Trophoblast cell (in vitro differentiated cells and primary cell): ENCODE measurements around the gene TCEANC2.

ENCODE experiments used
- DNase-seq, 2 donors: peaks; one replicate each; pipeline ENCODE4 v3.0.0-alpha.2; 2016
- H2AFZ ChIP-seq: 2 replicates; pipeline ENCODE4 v1.6.1; 2013; ENCODE audit warnings: low read length, moderate library complexity, mild to moderate bottlenecking; ENCODE audit not compliant: insufficient read depth, poor library complexity
- H2AK5ac ChIP-seq: 2 replicates; pipeline ENCODE4 v1.6.1; 2013; ENCODE audit warnings: mild to moderate bottlenecking, low read length
- H2BK120ac ChIP-seq: 2 replicates; pipeline ENCODE4 v1.6.1; 2013; ENCODE audit warnings: low read length, mild to moderate bottlenecking, moderate library complexity; ENCODE audit not compliant: insufficient read depth, poor library complexity
- H2BK12ac ChIP-seq: 2 replicates; pipeline ENCODE4 v1.6.1; 2013; ENCODE audit warnings: mild to moderate bottlenecking, low read length, moderate library complexity
- H2BK5ac ChIP-seq: 2 replicates; pipeline ENCODE4 v1.6.1; 2013; ENCODE audit warnings: low read length, low read depth, moderate library complexity, mild to moderate bottlenecking; ENCODE audit not compliant: poor library complexity
- H3K14ac ChIP-seq: 2 replicates; pipeline ENCODE4 v1.6.1; 2013; ENCODE audit warnings: mild to moderate bottlenecking, low read length
- H3K18ac ChIP-seq: 2 replicates; pipeline ENCODE4 v1.6.1; 2013; ENCODE audit warnings: mild to moderate bottlenecking, low read length
- H3K23ac ChIP-seq: 2 replicates; pipeline ENCODE4 v1.6.1; 2013; ENCODE audit warnings: low read length
- H3K27ac ChIP-seq: 2 replicates; pipeline ENCODE4 v1.5.1; 2013; ENCODE audit warnings: low read depth, mild to moderate bottlenecking, inconsistent platforms, low read length, moderate library complexity
- H3K27me3 ChIP-seq: 2 replicates; pipeline ENCODE4 v1.6.1; 2013; ENCODE audit warnings: inconsistent platforms, mild to moderate bottlenecking, low read length, moderate library complexity; ENCODE audit not compliant: insufficient read depth
- H3K36me3 ChIP-seq, 2 experiments: 1 replicate in 1 of 2; 2 replicates in 1 of 2; pipeline ENCODE4 v1.6.1; 2013; ENCODE audit warnings: low read length in 2 of 2, mild to moderate bottlenecking in 2 of 2, moderate library complexity in 1 of 2; ENCODE audit not compliant: insufficient read depth in 2 of 2, control insufficient read depth in 1 of 2
- H3K4ac ChIP-seq: 2 replicates; pipeline ENCODE4 v1.6.1; 2013; ENCODE audit warnings: low read depth, mild to moderate bottlenecking, low read length, moderate library complexity
- H3K4me1 ChIP-seq, 2 experiments: 1 replicate in 1 of 2; 2 replicates in 1 of 2; pipeline ENCODE4 v1.6.1; 2013; ENCODE audit warnings: low read length in 2 of 2, mild to moderate bottlenecking in 2 of 2, moderate library complexity in 1 of 2; ENCODE audit not compliant: insufficient read depth in 2 of 2, control insufficient read depth in 1 of 2
- H3K4me2 ChIP-seq: 2 replicates; pipeline ENCODE4 v1.6.1; 2013; ENCODE audit warnings: inconsistent platforms, mild to moderate bottlenecking, low read length, moderate library complexity
- H3K4me3 ChIP-seq: 2 replicates; pipeline ENCODE4 v1.5.1; 2013; ENCODE audit warnings: mild to moderate bottlenecking, low read depth, low read length, inconsistent platforms
- H3K79me1 ChIP-seq: one replicate; pipeline ENCODE4 v1.6.1; 2013; ENCODE audit warnings: low read length
- H3K79me2 ChIP-seq: 2 replicates; pipeline ENCODE4 v1.6.1; 2013; ENCODE audit warnings: low read length, mild to moderate bottlenecking; ENCODE audit not compliant: control insufficient read depth, insufficient read depth, poor library complexity
- H3K9ac ChIP-seq: 2 replicates; pipeline ENCODE4 v1.6.1; 2013; ENCODE audit warnings: mild to moderate bottlenecking, low read length
- H3K9me3 ChIP-seq: 2 replicates; pipeline ENCODE4 v1.6.1; 2013; ENCODE audit warnings: low read depth, mild to moderate bottlenecking, control low read depth, inconsistent platforms, low read length; ENCODE audit not compliant: insufficient read depth
- H4K12ac ChIP-seq: 2 replicates; pipeline ENCODE4 v1.6.1; 2013; ENCODE audit warnings: low read depth, mild to moderate bottlenecking, low read length, moderate library complexity
- H4K8ac ChIP-seq: 2 replicates; pipeline ENCODE4 v1.6.1; 2013; ENCODE audit warnings: low read depth, mild to moderate bottlenecking, low read length, moderate library complexity
- H4K91ac ChIP-seq: one replicate; pipeline ENCODE4 v1.6.1; 2013; ENCODE audit warnings: low read depth, mild to moderate bottlenecking, low read length, moderate library complexity
- WGBS: extraction: QIAGEN DNeasy Blood & Tissue Kit; methylation state at CpG from one replicate; pipeline ENCODE4 v1.1.7; 2013; ENCODE audit warnings: missing lambda C conversion rate; ENCODE audit not compliant: insufficient read length, insufficient coverage; ENCODE audit errors: extremely low coverage; 5-methylcytosine and 5-hydroxymethylcytosine counted together

TCEANC2 gene

GRCh38 chr1:54111624-54112023, 58.2 kb downstream of the TCEANC2 start:
- Histone ChIP-seq H3K23ac (no peak overlapping the region), H3K4me2 (no peak overlapping the region), H3K27ac (no peak overlapping the region), H3K14ac (no peak overlapping the region), H2BK12ac (no peak overlapping the region), H3K9ac (no peak overlapping the region), H4K8ac (no peak overlapping the region), H3K79me2 (no peaks in the 10 kb centered on the region), H3K79me1 (no peaks in the 10 kb centered on the region), H3K18ac (no peak overlapping the region), H3K9me3 (no peaks in the 10 kb centered on the region), H4K91ac (no peak overlapping the region), H2AFZ (no peak overlapping the region), H2AK5ac (no peak overlapping the region), H3K4me3 (no peak overlapping the region), H3K4me1 (no peaks in the 10 kb centered on the region), H3K4ac (no peak overlapping the region), H3K36me3 (no peaks in the 10 kb centered on the region), H2BK5ac (no peak overlapping the region), H2BK120ac (no peak overlapping the region), H3K27me3 (no peaks in the 10 kb centered on the region), H4K12ac (no peak overlapping the region)
- no peak for DNase-seq
- WGBS, result no CpG with 5 or more reads among the region's 3 CpGs

DNA sequence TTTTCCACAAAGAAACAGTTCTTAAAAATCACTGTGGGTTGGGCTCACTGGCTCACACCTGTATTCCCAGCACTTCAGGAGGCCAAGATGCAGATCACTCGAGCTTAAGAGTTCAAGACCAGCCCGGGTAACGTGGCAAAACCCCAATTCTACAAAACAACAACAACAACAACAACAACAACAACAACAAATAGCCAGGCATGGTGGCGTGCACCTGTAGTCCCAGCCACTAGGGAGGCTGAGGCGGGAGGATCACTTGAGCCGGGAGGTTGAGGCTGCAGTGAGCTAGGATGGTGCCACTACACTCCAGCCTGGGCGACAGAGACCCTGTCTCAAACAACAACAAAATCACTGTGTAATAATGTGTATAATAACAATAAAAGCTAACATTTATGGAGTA, 58.6 kb downstream of the TCEANC2 start:
- Histone ChIP-seq H3K4ac (no peak overlapping the region), H2BK120ac (no peak overlapping the region), H3K9ac (no peak overlapping the region), H3K4me2 (no peak overlapping the region), H4K8ac (no peak overlapping the region), H2AFZ (no peak overlapping the region), H4K91ac (no peak overlapping the region), H2AK5ac (no peak overlapping the region), H2BK12ac (no peak overlapping the region), H3K4me3 (no peak overlapping the region), H3K14ac (no peak overlapping the region), H3K9me3 (no peaks in the 10 kb centered on the region), H3K4me1 (no peaks in the 10 kb centered on the region), H2BK5ac (no peak overlapping the region), H3K18ac (no peak overlapping the region), H3K36me3 (no peaks in the 10 kb centered on the region), H3K79me1 (no peaks in the 10 kb centered on the region), H3K27ac (no peak overlapping the region), H3K27me3 (no peaks in the 10 kb centered on the region), H3K23ac (no peak overlapping the region), H3K79me2 (no peaks in the 10 kb centered on the region), H4K12ac (no peak overlapping the region)
- no CpG with 5 or more reads among the region's 7 CpGs for WGBS
- no peak for DNase-seq

DNA sequence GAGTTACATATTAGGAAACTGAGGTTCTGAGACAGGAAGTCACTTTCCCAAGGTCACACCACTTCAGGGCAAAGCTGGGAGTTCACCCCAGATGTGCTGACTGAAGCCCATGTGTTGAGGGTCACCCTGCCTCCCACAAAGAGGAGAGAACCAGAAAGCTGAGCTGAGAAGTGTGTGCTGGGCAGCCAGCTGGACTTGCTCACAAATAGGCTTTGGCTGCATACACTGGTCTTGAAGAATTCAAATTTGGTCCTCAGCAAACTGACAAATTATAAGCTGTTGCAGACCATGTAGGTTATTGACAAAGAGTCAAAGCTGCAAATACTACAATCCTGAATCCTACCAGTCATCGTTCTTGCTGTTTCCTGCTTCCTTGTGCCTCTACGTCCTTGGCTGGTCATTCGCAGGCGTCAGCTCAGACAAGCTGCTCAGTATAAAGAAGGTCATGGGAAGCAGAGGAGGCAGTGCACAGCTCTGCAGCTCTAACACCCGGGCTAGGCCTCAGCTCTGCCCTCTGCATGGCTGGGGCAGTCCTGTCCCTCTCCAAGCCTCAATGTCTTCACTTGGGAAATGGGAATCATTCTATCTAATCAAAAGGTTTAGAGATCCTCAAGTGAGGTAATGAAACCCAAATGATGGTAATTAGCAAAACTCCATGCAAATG, 59.4 kb downstream of the TCEANC2 start:
- Histone ChIP-seq H4K91ac (no peak overlapping the region), H3K4me2 (no peak overlapping the region), H3K18ac (no peak overlapping the region), H3K4me3 (no peak overlapping the region), H3K4ac (no peak overlapping the region), H3K79me2 (no peaks in the 10 kb centered on the region), H3K27ac (no peak overlapping the region), H3K23ac (no peak overlapping the region), H2BK5ac (no peak overlapping the region), H4K8ac (no peak overlapping the region), H2BK120ac (no peak overlapping the region), H3K14ac (no peak overlapping the region), H3K4me1 (no peaks in the 10 kb centered on the region), H4K12ac (no peak overlapping the region), H3K9me3 (no peaks in the 10 kb centered on the region), H3K79me1 (no peaks in the 10 kb centered on the region), H3K36me3 (no peaks in the 10 kb centered on the region), H2AFZ (no peak overlapping the region), H3K27me3 (no peaks in the 10 kb centered on the region), H2BK12ac (no peak overlapping the region), H3K9ac (no peak overlapping the region), H2AK5ac (no peak overlapping the region)
- no peak for DNase-seq
- no CpG with 5 or more reads among the region's 5 CpGs for WGBS

DNA sequence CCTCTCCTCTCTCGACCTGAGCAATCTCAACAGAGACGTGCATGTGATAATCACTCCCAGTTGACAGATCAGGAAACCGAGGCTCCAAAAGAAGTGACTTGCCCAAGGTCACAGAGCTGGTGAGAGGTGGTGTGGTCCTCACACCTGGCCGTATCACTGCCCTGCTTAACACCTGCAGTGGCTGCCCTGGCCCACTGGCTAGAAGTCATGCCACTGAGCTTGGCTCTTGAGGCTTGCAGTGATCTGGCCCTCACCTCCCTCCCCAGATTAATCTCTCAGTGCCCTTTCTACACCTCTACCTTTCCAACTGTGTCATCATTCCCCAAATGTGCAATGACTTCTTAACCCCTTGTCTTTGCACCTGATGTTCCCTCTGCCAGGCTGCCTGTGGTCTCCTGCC, 60.6 kb downstream of the TCEANC2 start:
- no peak for DNase-seq
- Histone ChIP-seq H3K79me2 (no peaks in the 10 kb centered on the region), H3K18ac (no peak overlapping the region), H3K79me1 (no peaks in the 10 kb centered on the region), H3K27ac (no peak overlapping the region), H3K4ac (no peak overlapping the region), H2AFZ (no peak overlapping the region), H4K12ac (no peak overlapping the region), H3K4me3 (no peak overlapping the region), H2BK12ac (no peak overlapping the region), H4K91ac (no peak overlapping the region), H3K4me2 (no peak overlapping the region), H3K27me3 (no peaks in the 10 kb centered on the region), H2BK120ac (no peak overlapping the region), H3K14ac (no peak overlapping the region), H3K23ac (no peak overlapping the region), H3K4me1 (no peaks in the 10 kb centered on the region), H4K8ac (no peak overlapping the region), H2BK5ac (no peak overlapping the region), H3K9ac (no peak overlapping the region), H3K9me3 (no peaks in the 10 kb centered on the region), H2AK5ac (no peak overlapping the region), H3K36me3 (no peaks in the 10 kb centered on the region)
- no CpG with 5 or more reads among the region's 4 CpGs for WGBS
